ENCODE measurements around the gene SYNE3.

DNA sequence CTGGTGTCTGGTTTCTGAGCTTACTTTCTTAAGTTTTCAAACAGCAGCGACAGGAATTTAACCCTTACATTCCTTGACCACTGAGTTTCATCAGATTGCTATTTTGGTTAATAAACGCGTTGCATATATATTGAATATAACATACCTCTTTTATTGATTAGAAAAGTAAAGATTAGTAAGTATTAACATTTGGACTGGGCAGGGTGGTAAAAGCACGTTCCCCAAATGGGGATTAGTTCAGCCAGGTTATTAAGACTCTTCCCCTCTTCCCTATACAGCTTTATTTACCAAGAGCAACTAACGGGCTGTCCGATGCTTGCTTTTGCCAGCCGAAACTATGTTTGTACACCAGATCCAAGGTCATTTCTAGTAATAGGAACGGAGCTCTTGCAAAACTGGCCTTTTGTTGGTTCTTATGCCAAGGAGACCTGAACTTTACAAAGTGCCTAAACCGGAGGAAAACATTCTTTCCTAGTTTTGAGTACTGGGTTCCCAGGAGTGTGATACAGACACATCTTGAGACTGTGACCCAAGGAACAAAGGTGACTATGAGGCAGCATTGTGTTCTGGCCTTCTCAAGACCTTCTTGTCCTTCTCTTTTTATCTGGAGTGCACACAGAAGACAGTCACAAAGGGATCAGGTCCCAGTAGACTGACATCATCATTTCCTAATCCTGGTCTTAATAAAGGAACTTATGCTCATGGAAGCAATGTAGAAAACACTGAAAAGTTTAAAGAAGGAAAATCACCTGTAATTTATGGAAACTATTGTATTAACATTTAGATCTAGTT is 21.0 kb upstream of the SYNE3 start:
- TF ChIP-seq, protein P1, sequence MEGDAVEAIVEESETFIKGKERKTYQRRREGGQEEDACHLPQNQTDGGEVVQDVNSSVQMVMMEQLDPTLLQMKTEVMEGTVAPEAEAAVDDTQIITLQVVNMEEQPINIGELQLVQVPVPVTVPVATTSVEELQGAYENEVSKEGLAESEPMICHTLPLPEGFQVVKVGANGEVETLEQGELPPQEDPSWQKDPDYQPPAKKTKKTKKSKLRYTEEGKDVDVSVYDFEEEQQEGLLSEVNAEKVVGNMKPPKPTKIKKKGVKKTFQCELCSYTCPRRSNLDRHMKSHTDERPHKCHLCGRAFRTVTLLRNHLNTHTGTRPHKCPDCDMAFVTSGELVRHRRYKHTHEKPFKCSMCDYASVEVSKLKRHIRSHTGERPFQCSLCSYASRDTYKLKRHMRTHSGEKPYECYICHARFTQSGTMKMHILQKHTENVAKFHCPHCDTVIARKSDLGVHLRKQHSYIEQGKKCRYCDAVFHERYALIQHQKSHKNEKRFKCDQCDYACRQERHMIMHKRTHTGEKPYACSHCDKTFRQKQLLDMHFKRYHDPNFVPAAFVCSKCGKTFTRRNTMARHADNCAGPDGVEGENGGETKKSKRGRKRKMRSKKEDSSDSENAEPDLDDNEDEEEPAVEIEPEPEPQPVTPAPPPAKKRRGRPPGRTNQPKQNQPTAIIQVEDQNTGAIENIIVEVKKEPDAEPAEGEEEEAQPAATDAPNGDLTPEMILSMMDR (IDR thresholded peaks at IDR 0.05; ENCODE audit: insufficient read depth, low read length, poor library complexity, severe bottlenecking): no peak
- TF ChIP-seq EZH2phosphoT487 (conservative IDR thresholded peaks at IDR 0.05; ENCODE audit: low read length): no peak

Data from SU-DHL-6 (cell line).